OCI-LY3 (cell line): Measurements from ENCODE around the gene AGAP1.

Experiments
- H2AFZ ChIP-seq: fragments of 200-600, 300-600 bp; shearing (Covaris generic); 2 replicates; pipeline ENCODE4 v1.6.0; 2014; ENCODE audit warnings: antibody characterized with exemption, low read depth, low read length
- H3K27ac ChIP-seq: fragments of 200-600, 300-600 bp; sonication (generic); 2 replicates; pipeline ENCODE4 v1.5.1; 2014; ENCODE audit warnings: mild to moderate bottlenecking, low read length, moderate library complexity, mixed read lengths
- H3K27me3 ChIP-seq: fragments of 200-600, 300-600 bp; sonication (generic); 2 replicates; pipeline ENCODE4 v1.6.1; 2014; ENCODE audit warnings: low read depth, low read length, mixed read lengths
- H3K36me3 ChIP-seq: fragments of 200-600, 300-600 bp; sonication (generic); replicated peaks from 2 replicates; pipeline ENCODE3; 2014; ENCODE audit warnings: low read depth, low read length, mixed read lengths
- H3K4me1 ChIP-seq: fragments of 300-600, 200-600 bp; sonication (generic); 2 replicates; pipeline ENCODE4 v1.6.1; 2014; ENCODE audit warnings: low read length, mixed read lengths
- H3K4me2 ChIP-seq: fragments of 200-600, 300-600 bp; sonication (generic); 2 replicates; pipeline ENCODE4 v1.6.1; 2014; ENCODE audit warnings: low read length, mixed read lengths
- H3K4me3 ChIP-seq: fragments of 300-600, 200-600 bp; sonication (generic); 2 replicates; pipeline ENCODE4 v1.5.1; 2014; ENCODE audit warnings: antibody characterized with exemption, mild to moderate bottlenecking, low read length, moderate library complexity
- H3K79me2 ChIP-seq: fragments of 300-600, 200-600 bp; shearing (Covaris generic); 2 replicates; pipeline ENCODE4 v1.6.1; 2014; ENCODE audit warnings: mild to moderate bottlenecking, low read length, mixed read lengths
- H3K9ac ChIP-seq: fragments of 300-600, 200-600 bp; shearing (Covaris generic); 2 replicates; pipeline ENCODE4 v1.6.0; 2014; ENCODE audit warnings: mild to moderate bottlenecking, low read length, moderate library complexity
- H3K9me3 ChIP-seq: fragments of 200-600, 300-600 bp; shearing (Covaris generic); 2 replicates; pipeline ENCODE4 v1.6.1; 2014; ENCODE audit warnings: low read length, mixed read lengths; ENCODE audit not compliant: insufficient read depth
- H4K20me1 ChIP-seq: fragments of 200-600, 300-600 bp; sonication (generic); 2 replicates; pipeline ENCODE4 v1.6.1; 2016; ENCODE audit warnings: low read length, mixed read lengths; ENCODE audit not compliant: insufficient read depth
- EZH2phosphoT487 ChIP-seq: fragments of 200-600 bp; shearing (Covaris generic); IDR thresholded peaks from 2 replicates; pipeline ENCODE4 v1.6.1; 2018; ENCODE audit warnings: antibody characterized with exemption, mixed run types, low read depth
- TF ChIP-seq, protein P1 (sequence below): fragments of 200-600, 300-600 bp; sonication (generic); IDR thresholded peaks from 2 replicates; pipeline ENCODE4 v1.5.1; 2014; ENCODE audit warnings: antibody characterized with exemption, low read length, low read depth

Gene AGAP1

GRCh38 chr2:236169741-236170589 is 676.1 kb downstream of the AGAP1 start:
- H3K27me3 ChIP-seq = no peaks in the 10 kb centered on the region
- H3K36me3 ChIP-seq = no peaks in the 10 kb centered on the region
- H3K9ac ChIP-seq = no peak overlapping the region
- H3K27ac ChIP-seq = no peak overlapping the region
- TF ChIP-seq EZH2phosphoT487 = no peak
- TF ChIP-seq, protein P1, sequence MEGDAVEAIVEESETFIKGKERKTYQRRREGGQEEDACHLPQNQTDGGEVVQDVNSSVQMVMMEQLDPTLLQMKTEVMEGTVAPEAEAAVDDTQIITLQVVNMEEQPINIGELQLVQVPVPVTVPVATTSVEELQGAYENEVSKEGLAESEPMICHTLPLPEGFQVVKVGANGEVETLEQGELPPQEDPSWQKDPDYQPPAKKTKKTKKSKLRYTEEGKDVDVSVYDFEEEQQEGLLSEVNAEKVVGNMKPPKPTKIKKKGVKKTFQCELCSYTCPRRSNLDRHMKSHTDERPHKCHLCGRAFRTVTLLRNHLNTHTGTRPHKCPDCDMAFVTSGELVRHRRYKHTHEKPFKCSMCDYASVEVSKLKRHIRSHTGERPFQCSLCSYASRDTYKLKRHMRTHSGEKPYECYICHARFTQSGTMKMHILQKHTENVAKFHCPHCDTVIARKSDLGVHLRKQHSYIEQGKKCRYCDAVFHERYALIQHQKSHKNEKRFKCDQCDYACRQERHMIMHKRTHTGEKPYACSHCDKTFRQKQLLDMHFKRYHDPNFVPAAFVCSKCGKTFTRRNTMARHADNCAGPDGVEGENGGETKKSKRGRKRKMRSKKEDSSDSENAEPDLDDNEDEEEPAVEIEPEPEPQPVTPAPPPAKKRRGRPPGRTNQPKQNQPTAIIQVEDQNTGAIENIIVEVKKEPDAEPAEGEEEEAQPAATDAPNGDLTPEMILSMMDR = no peak
- H3K4me3 ChIP-seq = no peak overlapping the region
- no peak overlapping the region for H2AFZ ChIP-seq
- no peaks in the 10 kb centered on the region for H3K4me1 ChIP-seq
- no peaks in the 10 kb centered on the region for H4K20me1 ChIP-seq
- H3K9me3 ChIP-seq = no peaks in the 10 kb centered on the region
- H3K79me2 ChIP-seq = no peaks in the 10 kb centered on the region
- H3K4me2 ChIP-seq = no peak overlapping the region

DNA sequence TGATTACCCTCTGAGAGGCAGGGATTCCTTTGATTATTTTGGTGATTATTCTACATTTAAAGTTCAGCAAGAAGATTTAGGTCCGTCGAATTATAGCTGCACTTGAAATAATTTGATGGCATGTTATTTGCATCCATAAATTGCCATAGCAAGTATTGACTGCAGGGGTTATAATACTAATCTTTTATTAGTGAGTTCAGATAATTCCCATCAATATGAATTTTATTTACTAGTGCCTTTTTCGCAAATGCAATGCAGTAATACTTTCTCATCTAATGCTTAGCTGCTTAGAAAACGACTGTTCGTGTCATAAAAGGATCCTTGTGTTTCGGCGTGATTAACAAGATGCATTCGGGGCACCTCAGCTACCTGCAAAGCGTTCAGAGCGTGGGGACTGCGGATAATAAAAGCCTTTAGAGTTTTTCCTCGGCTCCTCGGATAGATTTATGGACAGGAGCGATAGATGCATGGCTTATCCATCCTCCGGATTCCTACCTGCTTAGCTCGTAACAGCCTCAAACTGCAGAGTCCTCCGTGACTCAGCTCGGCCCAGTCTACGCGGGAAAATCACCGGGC is 676.8 kb downstream of the AGAP1 start:
- TF ChIP-seq EZH2phosphoT487 = no peak
- TF ChIP-seq, protein P1 = no peak
- Histone ChIP-seq H3K9me3 (no peaks in the 10 kb centered on the region), H3K4me3 (no peak overlapping the region), H3K79me2 (no peaks in the 10 kb centered on the region), H3K27ac (no peak overlapping the region), H3K4me2 (no peak overlapping the region), H3K9ac (no peak overlapping the region), H3K27me3 (no peaks in the 10 kb centered on the region), H2AFZ (no peak overlapping the region), H4K20me1 (no peaks in the 10 kb centered on the region), H3K36me3 (no peaks in the 10 kb centered on the region), H3K4me1 (no peaks in the 10 kb centered on the region)

GRCh38 chr2:236171181-236171679 is 677.4 kb downstream of the AGAP1 start:
- Histone ChIP-seq H3K4me2 (no peak overlapping the region), H2AFZ (no peak overlapping the region), H4K20me1 (no peaks in the 10 kb centered on the region), H3K27me3 (no peaks in the 10 kb centered on the region), H3K4me1 (no peaks in the 10 kb centered on the region), H3K27ac (no peak overlapping the region), H3K79me2 (no peaks in the 10 kb centered on the region), H3K9me3 (no peaks in the 10 kb centered on the region), H3K4me3 (no peak overlapping the region), H3K9ac (no peak overlapping the region), H3K36me3 (no peaks in the 10 kb centered on the region)
- TF ChIP-seq, protein P1 = no peak
- TF ChIP-seq EZH2phosphoT487 = no peak

GRCh38 chr2:236171680-236172254 is 677.9 kb downstream of the AGAP1 start:
- H4K20me1 ChIP-seq = no peaks in the 10 kb centered on the region
- H3K4me2 ChIP-seq = no peak overlapping the region
- H3K4me1 ChIP-seq = no peaks in the 10 kb centered on the region

More at GRCh38 chr2:236171680-236172254, 677.9 kb downstream of the AGAP1 start:
- no peaks in the 10 kb centered on the region for H3K79me2 ChIP-seq
- H3K27me3 ChIP-seq = no peaks in the 10 kb centered on the region
- no peak overlapping the region for H2AFZ ChIP-seq
- no peak overlapping the region for H3K9ac ChIP-seq
- H3K9me3 ChIP-seq = no peaks in the 10 kb centered on the region
- H3K4me3 ChIP-seq = no peak overlapping the region
- no peak overlapping the region for H3K27ac ChIP-seq
- H3K36me3 ChIP-seq = no peaks in the 10 kb centered on the region
- TF ChIP-seq, protein P1 = no peak
- TF ChIP-seq EZH2phosphoT487 = no peak
